ENCODE measurements around the gene RERE.

DNA sequence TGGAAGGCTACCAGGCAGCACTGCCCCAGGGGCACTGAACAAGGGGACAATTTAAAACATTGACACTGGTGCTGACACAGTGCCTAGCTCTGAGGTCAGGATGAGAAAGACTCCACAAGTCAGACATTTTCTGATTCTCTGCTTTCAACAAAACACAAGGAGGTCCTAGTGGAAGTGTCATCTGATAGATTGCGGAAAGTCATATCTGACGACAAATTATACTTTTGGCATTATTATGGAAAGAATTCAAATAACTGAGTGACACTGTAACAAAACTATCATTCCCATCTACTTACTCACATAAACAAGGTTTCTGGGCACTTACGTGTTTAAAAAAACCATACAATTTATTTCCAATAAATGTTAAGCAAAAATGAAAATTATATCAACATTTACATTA, 376.0 kb downstream of the RERE start:
- TF ChIP-seq, protein P1, sequence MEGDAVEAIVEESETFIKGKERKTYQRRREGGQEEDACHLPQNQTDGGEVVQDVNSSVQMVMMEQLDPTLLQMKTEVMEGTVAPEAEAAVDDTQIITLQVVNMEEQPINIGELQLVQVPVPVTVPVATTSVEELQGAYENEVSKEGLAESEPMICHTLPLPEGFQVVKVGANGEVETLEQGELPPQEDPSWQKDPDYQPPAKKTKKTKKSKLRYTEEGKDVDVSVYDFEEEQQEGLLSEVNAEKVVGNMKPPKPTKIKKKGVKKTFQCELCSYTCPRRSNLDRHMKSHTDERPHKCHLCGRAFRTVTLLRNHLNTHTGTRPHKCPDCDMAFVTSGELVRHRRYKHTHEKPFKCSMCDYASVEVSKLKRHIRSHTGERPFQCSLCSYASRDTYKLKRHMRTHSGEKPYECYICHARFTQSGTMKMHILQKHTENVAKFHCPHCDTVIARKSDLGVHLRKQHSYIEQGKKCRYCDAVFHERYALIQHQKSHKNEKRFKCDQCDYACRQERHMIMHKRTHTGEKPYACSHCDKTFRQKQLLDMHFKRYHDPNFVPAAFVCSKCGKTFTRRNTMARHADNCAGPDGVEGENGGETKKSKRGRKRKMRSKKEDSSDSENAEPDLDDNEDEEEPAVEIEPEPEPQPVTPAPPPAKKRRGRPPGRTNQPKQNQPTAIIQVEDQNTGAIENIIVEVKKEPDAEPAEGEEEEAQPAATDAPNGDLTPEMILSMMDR (conservative IDR thresholded peaks at IDR 0.05 in 1 of 2, IDR thresholded peaks at IDR 0.05 in 1 of 2; ENCODE audit: extremely low read depth in 1 of 2, insufficient read depth in 1 of 2, low read depth in 1 of 2, low read length in 2 of 2): no peak
- TF ChIP-seq EZH2 (IDR thresholded peaks at IDR 0.05; ENCODE audit: borderline replicate concordance, low read length): no peak
